HCT116 (cell line): ENCODE results near the gene BTBD9.

Experiments used
- ATF3 ChIP-seq: IDR thresholded peaks from 2 replicates; pipeline ENCODE4 v1.6.1; 2012
- CEBPB ChIP-seq: IDR thresholded peaks from 2 replicates; pipeline ENCODE4 v1.6.1; 2012; ENCODE audit warnings: low read depth
- CTCF ChIP-seq, 3 experiments: fragments of 200-600 bp in 1 of 3; sonication (generic) in 1 of 3; IDR thresholded peaks in 2 of 3; conservative IDR thresholded peaks in 1 of 3; 2 replicates each; pipeline ENCODE4 v1.5.1; 2012 to 2017; ENCODE audit warnings: low read depth in 2 of 3, low read length in 2 of 3, antibody characterized with exemption in 1 of 3, borderline replicate concordance in 1 of 3, control low read depth in 1 of 3, mild to moderate bottlenecking in 1 of 3, mixed read lengths in 1 of 3, mixed run types in 1 of 3, moderate library complexity in 1 of 3; ENCODE audit not compliant: insufficient read depth in 1 of 3
- EZH2phosphoT487 ChIP-seq: fragments of 200-600 bp; IDR thresholded peaks from 2 replicates; pipeline ENCODE4 v1.6.1; 2018; ENCODE audit warnings: antibody characterized with exemption, borderline replicate concordance
- POLR2AphosphoS5 ChIP-seq: IDR thresholded peaks from 2 replicates; pipeline ENCODE4 v1.6.1; 2011; ENCODE audit warnings: mild to moderate bottlenecking, low read depth, low read length, moderate library complexity
- SIN3A ChIP-seq: IDR thresholded peaks from 2 replicates; pipeline ENCODE4 v1.6.1; 2012; ENCODE audit warnings: low read depth
- ZBTB33 ChIP-seq: IDR thresholded peaks from 2 replicates; pipeline ENCODE4 v1.6.1; 2011; ENCODE audit warnings: mild to moderate bottlenecking, low read length, moderate library complexity; ENCODE audit not compliant: insufficient replicate concordance; ENCODE audit errors: extremely low read depth
- ZNF274 ChIP-seq: fragments of 200-500 bp; sonication (Bioruptor generic); IDR thresholded peaks from 2 replicates; pipeline ENCODE4 v1.6.1; 2014; ENCODE audit warnings: mild to moderate bottlenecking, low read depth, low read length, inconsistent platforms

GRCh38 chr6:38261626-38262025 is 378.1 kb downstream of the BTBD9 start:
- TF ChIP-seq CTCF (IDR thresholded peaks at IDR 0.05 in 2 of 3, conservative IDR thresholded peaks at IDR 0.05 in 1 of 3; ENCODE audit: borderline replicate concordance in 1 of 3, insufficient read depth in 1 of 3, low read depth in 2 of 3, low read length in 2 of 3) (no peak), SIN3A (no peak), CEBPB (no peak), POLR2AphosphoS5 (no peak), ATF3 (no peak), ZBTB33 (no peak), ZNF274 (no peak), EZH2phosphoT487 (no peak)
